Lung (tissue), 12 donors: ENCODE measurements around the gene FAM217A. TPM values are rescaled to one million over a fixed set of nuclear protein-coding genes. Genes with fewer than 3 reads are reported as not detected.
"Not testable (repeated sequence)": the region's sequence is repeated elsewhere in the genome, so short reads cannot be mapped to it uniquely, and the experiment has no call there.

Source experiments
- ATAC-seq: fragments of 200-7000 bp; cut with Tn5 transposase; one replicate; pipeline ENCODE4 v1.9.1; 2020; ENCODE audit warnings: moderate number of reproducible peaks; ENCODE audit not compliant: insufficient read depth, low FRiP score
- DNase-seq, 3 donors: peaks; one replicate each; pipeline ENCODE4 v3.0.0-alpha.2; 2013 to 2017
- H3K27ac ChIP-seq, 2 donors: one replicate each; pipeline ENCODE4 v1.5.1; 2013; ENCODE audit warnings: mild to moderate bottlenecking in 2 of 2, moderate library complexity in 2 of 2, control low read depth in 1 of 2, inconsistent platforms in 1 of 2, low read depth in 1 of 2, low read length in 1 of 2
- H3K27me3 ChIP-seq, 3 donors: one replicate each; pipeline ENCODE4 v1.5.1; 2013; ENCODE audit warnings: low read length in 2 of 3; ENCODE audit not compliant: control insufficient read depth in 3 of 3, insufficient read depth in 3 of 3
- H3K36me3 ChIP-seq, 4 donors: one replicate each; pipeline ENCODE4 v1.5.1; 2013; ENCODE audit warnings: low read length in 4 of 4, mild to moderate bottlenecking in 1 of 4, moderate library complexity in 1 of 4; ENCODE audit not compliant: control insufficient read depth in 4 of 4, insufficient read depth in 4 of 4
- H3K4me1 ChIP-seq, 5 donors: one replicate each; pipeline ENCODE4 v1.5.1; 2013; ENCODE audit warnings: low read length in 5 of 5, mild to moderate bottlenecking in 2 of 5, moderate library complexity in 1 of 5; ENCODE audit not compliant: control insufficient read depth in 5 of 5, insufficient read depth in 5 of 5
- H3K4me3 ChIP-seq: one replicate; pipeline ENCODE4 v1.5.1; 2013; ENCODE audit warnings: mild to moderate bottlenecking, control low read depth, moderate library complexity
- H3K9ac ChIP-seq, 2 donors: one replicate each; pipeline ENCODE4 v1.5.1; 2013; ENCODE audit warnings: low read length in 2 of 2, control low read depth in 1 of 2; ENCODE audit not compliant: insufficient read depth in 1 of 2
- H3K9me3 ChIP-seq, 4 donors: one replicate each; pipeline ENCODE4 v1.5.1; 2013; ENCODE audit warnings: low read length in 3 of 4, mild to moderate bottlenecking in 1 of 4, moderate library complexity in 1 of 4; ENCODE audit not compliant: control insufficient read depth in 4 of 4, insufficient read depth in 3 of 4
- CTCF ChIP-seq: IDR thresholded peaks from 2 replicates; pipeline ENCODE4 v1.5.1; 2012; ENCODE audit warnings: mild to moderate bottlenecking; ENCODE audit errors: control extremely low read depth, extremely low read depth
- WGBS, 2 donors: extraction: QIAGEN DNeasy Blood & Tissue Kit; methylation state at CpG; one replicate each; pipeline ENCODE4 v1.1.7; 2013; 5-methylcytosine and 5-hydroxymethylcytosine counted together
- polyA plus RNA-seq, 2 donors: library from polyadenylated mRNA; stranded (reverse); fragments of 200-250 nt; gene quantifications; one replicate each; pipeline ENCODE4 v1.2.1, GENCODE V29; 2013
- total RNA-seq, 2 donors: library from RNA; depleted of rRNA in 1 of 2; stranded (reverse); fragments of >200 nt in 1 of 2; gene quantifications; one replicate each; pipeline ENCODE4 v1.2.1, GENCODE V29; 2014 to 2021
- donor health status: control.
- donor health status: control.
- donor health status: Bipolar disorder and iron deficiency.
- donor health status: healthy.
- donor health status: DM: yes; HTN: yes; CAD: no.

Gene FAM217A
- total and polyA plus RNA-seq, 4 donors = not detected

- no peaks in the 10 kb centered on the region for H3K4me1 ChIP-seq
- no peaks in the 10 kb centered on the region for H3K27me3 ChIP-seq
- ATAC-seq (no peak), DNase-seq (no peak)
- no peak overlapping the region for H3K4me3 ChIP-seq
- TF ChIP-seq CTCF = no peak
- no peaks in the 10 kb centered on the region for H3K36me3 ChIP-seq
- no peaks in the 10 kb centered on the region for H3K9me3 ChIP-seq
- no peak overlapping the region for H3K27ac ChIP-seq
- 63 to 64% methylated on average over 1 of the region's 1 CpG for WGBS, 2 donors
- no peak overlapping the region for H3K9ac ChIP-seq
Measured at GRCh38 chr6:4093288-4093687, 14.4 kb upstream of the FAM217A start.

GRCh38 chr6:4091941-4092340 is 13.0 kb upstream of the FAM217A start:
- Histone ChIP-seq H3K9me3 (no peaks in the 10 kb centered on the region), H3K9ac (no peak overlapping the region), H3K27ac (no peak overlapping the region), H3K27me3 (no peaks in the 10 kb centered on the region), H3K4me1 (peaks cover 0 to 1% (median 0%) of the 10 kb centered on the region in 5 donors), H3K36me3 (no peaks in the 10 kb centered on the region), H3K4me3 (no peak overlapping the region)
- no peak for ATAC-seq
- 96 to 97% methylated on average over 7 of the region's 7 CpGs for WGBS, 2 donors
- no peak for TF ChIP-seq CTCF
- no peak for DNase-seq

GRCh38 chr6:4090043-4090442 is 11.1 kb upstream of the FAM217A start:
- H3K9me3 ChIP-seq, H3K36me3 ChIP-seq, H3K4me3 ChIP-seq, H3K4me1 ChIP-seq, H3K27ac ChIP-seq, H3K27me3 ChIP-seq, H3K9ac ChIP-seq, DNase-seq, ATAC-seq: not testable (repeated sequence)
- 97 to 99% methylated on average over 26 of the region's 26 CpGs for WGBS, 2 donors

GRCh38 chr6:4088704-4089103 is 9.8 kb upstream of the FAM217A start:
- Histone ChIP-seq H3K9ac (no peak overlapping the region), H3K4me1 (peaks cover 0 to 3% (median 0%) of the 10 kb centered on the region in 5 donors), H3K27me3 (no peaks in the 10 kb centered on the region), H3K9me3 (no peaks in the 10 kb centered on the region), H3K4me3 (no peak overlapping the region), H3K36me3 (no peaks in the 10 kb centered on the region), H3K27ac (no peak overlapping the region)
- TF ChIP-seq CTCF = no peak
- no peak for DNase-seq
- ATAC-seq = no peak
- WGBS, 2 donors = 90 to 95% methylated on average over 7 of the region's 7 CpGs
